Thyroid gland (tissue), 4 donors: ENCODE results near the gene STK32B. TPM values are rescaled to one million over a fixed set of nuclear protein-coding genes. Genes with fewer than 3 reads are reported as not detected.

Experiments used
- DNase-seq, 2 donors: peaks; one replicate each; pipeline ENCODE4 v3.0.0-alpha.2; 2019
- H3K27ac ChIP-seq, 3 donors: fragments of 200-600 bp; sonication (generic); 1 replicate in 2 of 3; 2 replicates in 1 of 3; pipeline ENCODE4 v1.5.1; 2016 to 2019; ENCODE audit warnings: mild to moderate bottlenecking in 1 of 3, moderate library complexity in 1 of 3
- H3K27me3 ChIP-seq: fragments of 200-600 bp; sonication (generic); one replicate; pipeline ENCODE4 v1.5.1; 2019
- H3K36me3 ChIP-seq, 2 donors: fragments of 200-600 bp; sonication (generic); one replicate each; pipeline ENCODE4 v1.5.1; 2016 to 2019
- H3K4me1 ChIP-seq, 2 donors: fragments of 200-600 bp; sonication (generic); one replicate each; pipeline ENCODE4 v1.5.1; 2017 to 2019
- H3K4me3 ChIP-seq, 3 donors: fragments of 200-600 bp; sonication (generic); replicated peaks in 1 of 3; 1 replicate in 2 of 3; 2 replicates in 1 of 3; pipeline ENCODE4 v1.5.1; 2016; ENCODE audit warnings: mild to moderate bottlenecking in 1 of 3
- H3K9me3 ChIP-seq: fragments of 200-600 bp; sonication (generic); one replicate; pipeline ENCODE4 v1.5.1; 2017
- CTCF ChIP-seq, 6 experiments: fragments of 200-600 bp in 3 of 6; fragments of 450-650 bp in 3 of 6; sonication (generic) in 3 of 6; IDR thresholded peaks; one replicate each; pipeline ENCODE4 v1.5.1; 2016 to 2019; ENCODE audit warnings: antibody characterized with exemption in 6 of 6, mild to moderate bottlenecking in 2 of 6, inconsistent platforms in 1 of 6, moderate library complexity in 1 of 6
- POLR2A ChIP-seq, 2 donors: fragments of 450-650 bp; IDR thresholded peaks; one replicate each; pipeline ENCODE4 v1.6.1; 2017; ENCODE audit warnings: antibody characterized with exemption in 2 of 2, mild to moderate bottlenecking in 2 of 2, moderate library complexity in 1 of 2
- WGBS, 2 donors: methylation state at CpG; one replicate each; pipeline ENCODE4 v1.1.5; 2017; 5-methylcytosine and 5-hydroxymethylcytosine counted together
- intact Hi-C: fragments of 100-400 bp; cut with DNase I; formaldehyde crosslinking; loops from one replicate; pipeline ENCODE4 v1.15.1; 2023
- total RNA-seq, 4 donors: library from RNA; depleted of rRNA; stranded (reverse); fragments of >200 nt; gene quantifications; one replicate each; pipeline ENCODE4 v1.2.3, GENCODE V29; 2016

STK32B gene
- total RNA-seq, 4 donors from 2014 or later: 1.9 to 14.8 (median 4.4) TPM

- no peak for DNase-seq
- Histone ChIP-seq H3K27ac (no peak overlapping the region), H3K4me3 (no peak overlapping the region), H3K9me3 (no peaks in the 10 kb centered on the region), H3K4me1 (no peaks in the 10 kb centered on the region), H3K36me3 (no peaks in the 10 kb centered on the region), H3K27me3 (no peaks in the 10 kb centered on the region)
- WGBS, 2 donors: 73 to 77% methylated on average over 11 of the region's 11 CpGs
- intact Hi-C loops: no loop called here
- TF ChIP-seq POLR2A (IDR thresholded peaks at IDR 0.05) (no peak), CTCF (IDR thresholded peaks at IDR 0.05) (no peak)
Observed at GRCh38 chr4:5118994-5119835, 67.9 kb downstream of the STK32B start.

- H3K4me3 ChIP-seq: no peak overlapping the region
Observed at GRCh38 chr4:5120067-5120466, 68.8 kb downstream of the STK32B start.

GRCh38 chr4:5120468-5120867 is 69.2 kb downstream of the STK32B start:
- no peak for TF ChIP-seq CTCF (IDR thresholded peaks at IDR 0.05)
- TF ChIP-seq POLR2A (IDR thresholded peaks at IDR 0.05): no peak
- no peaks in the 10 kb centered on the region for H3K27me3 ChIP-seq
- no peaks in the 10 kb centered on the region for H3K9me3 ChIP-seq
- intact Hi-C loops: no loop called here
- no peak overlapping the region for H3K4me3 ChIP-seq
- 83% methylated on average over 1 of the region's 1 CpG for WGBS, 2 donors
- DNase-seq: no peak
- no peak overlapping the region for H3K27ac ChIP-seq
- H3K36me3 ChIP-seq: no peaks in the 10 kb centered on the region
- no peaks in the 10 kb centered on the region for H3K4me1 ChIP-seq

More at GRCh38 chr4:5120067-5120466, 68.8 kb downstream of the STK32B start:
- Histone ChIP-seq H3K27ac (no peak overlapping the region), H3K36me3 (no peaks in the 10 kb centered on the region), H3K9me3 (no peaks in the 10 kb centered on the region), H3K27me3 (no peaks in the 10 kb centered on the region), H3K4me1 (no peaks in the 10 kb centered on the region)
- DNase-seq: no peak
- intact Hi-C loops: no loop called here
- TF ChIP-seq POLR2A (IDR thresholded peaks at IDR 0.05): no peak
- no peak for TF ChIP-seq CTCF (IDR thresholded peaks at IDR 0.05)
- 87 to 93% methylated on average over 10 of the region's 10 CpGs for WGBS, 2 donors

GRCh38 chr4:5122114-5122513 is 70.8 kb downstream of the STK32B start:
- intact Hi-C loops: no loop called here
- H3K9me3 ChIP-seq: no peaks in the 10 kb centered on the region
- no peaks in the 10 kb centered on the region for H3K27me3 ChIP-seq
- H3K4me1 ChIP-seq: no peaks in the 10 kb centered on the region
- H3K27ac ChIP-seq: no peak overlapping the region
- H3K36me3 ChIP-seq: no peaks in the 10 kb centered on the region
- H3K4me3 ChIP-seq: no peak overlapping the region
- 95 to 97% methylated on average over 1 of the region's 1 CpG for WGBS, 2 donors
- TF ChIP-seq POLR2A (IDR thresholded peaks at IDR 0.05): no peak
- no peak for DNase-seq

GRCh38 chr4:5124876-5125275 is 73.6 kb downstream of the STK32B start:
- intact Hi-C loops: no loop called here
- H3K27me3 ChIP-seq: no peaks in the 10 kb centered on the region
- H3K36me3 ChIP-seq: no peaks in the 10 kb centered on the region
- no peak overlapping the region for H3K4me3 ChIP-seq
- no peak for DNase-seq
- H3K4me1 ChIP-seq: no peaks in the 10 kb centered on the region
- 74 to 82% methylated on average over 2 of the region's 2 CpGs for WGBS, 2 donors
- H3K9me3 ChIP-seq: no peaks in the 10 kb centered on the region
- TF ChIP-seq POLR2A (IDR thresholded peaks at IDR 0.05): no peak
- no peak for TF ChIP-seq CTCF (IDR thresholded peaks at IDR 0.05)
- no peak overlapping the region for H3K27ac ChIP-seq
